A549 (cell line): ENCODE data around the gene IP6K3. TPM values are rescaled to one million over a fixed set of nuclear protein-coding genes. Genes with fewer than 3 reads are reported as not detected.

Source experiments
- ATAC-seq, 2 experiments: fragments of 200-7000 bp in 1 of 2; fragments of >200 bp in 1 of 2; cut with Nextera tagmentation in 1 of 2; cut with Tn5 transposase in 1 of 2; 3 replicates each; pipeline versions ENCODE4 v1.8.0 to v1.9.1; 2018 to 2020; ENCODE audit warnings: mild to moderate bottlenecking in 1 of 2, moderate library complexity in 1 of 2
- CTCF ChIA-PET: fragments of 300-600 bp; sonication (Branson Sonifier 250); formaldehyde crosslinking; extraction: SDS; loops from one replicate; lab custom pipeline; 2021; ENCODE audit warnings: antibody characterized with exemption, inconsistent platforms; lab: Yijun Ruan, JAX
- POLR2A ChIA-PET: fragments of 350-600 bp; formaldehyde crosslinking; extraction: SDS; loops from one replicate; lab custom pipeline; 2021; ENCODE audit warnings: antibody characterized with exemption, inconsistent platforms; lab: Yijun Ruan, JAX
- DNase-seq, 2 experiments: peaks; one replicate each; pipeline versions ENCODE4 v3.0.0 to v3.0.0-alpha.2; 2011 to 2016; ENCODE audit warnings: low read depth in 1 of 2, low spot score in 1 of 2
- FAIRE-seq: peaks from 2 replicates; lab custom pipeline; 2011; peaks lifted over from hg19 to GRCh38; lab: Jason Lieb, UNC
- H3K27ac ChIP-seq, 2 experiments: fragments of >200 bp; sonication (Bioruptor Twin); formaldehyde crosslinking; 3 replicates each; pipeline ENCODE4 v1.5.1; 2016 to 2017
- H3K4me1 ChIP-seq: fragments of >200 bp; sonication (Bioruptor Twin); formaldehyde crosslinking; 3 replicates; pipeline ENCODE4 v1.6.1; 2016
- H3K4me2 ChIP-seq: fragments of >200 bp; sonication (Bioruptor Twin); formaldehyde crosslinking; 3 replicates; pipeline ENCODE4 v1.6.1; 2016
- H3K4me3 ChIP-seq: fragments of >200 bp; sonication (Bioruptor Twin); formaldehyde crosslinking; 3 replicates; pipeline ENCODE4 v1.5.1; 2016
- H3K9me3 ChIP-seq: fragments of >200 bp; sonication (Bioruptor Twin); formaldehyde crosslinking; 3 replicates; pipeline ENCODE4 v1.6.1; 2016
- BHLHE40 ChIP-seq: IDR thresholded peaks from 2 replicates; pipeline ENCODE4 v1.6.1; 2012; ENCODE audit warnings: low read depth, low read length, inconsistent platforms
- CBX2 ChIP-seq: fragments of 200-600 bp; sonication (generic); IDR thresholded peaks from 2 replicates; pipeline ENCODE4 v1.6.1; 2016; ENCODE audit warnings: low read depth, mild to moderate bottlenecking, borderline replicate concordance
- CHD2 ChIP-seq: fragments of 150-350 bp; IDR thresholded peaks from 2 replicates; pipeline ENCODE4 v1.6.1; 2014; ENCODE audit warnings: low read length; ENCODE audit not compliant: partially characterized antibody
- EHF ChIP-seq: fragments of 250-450 bp; sonication (Bioruptor Pico); IDR thresholded peaks from 2 replicates; pipeline ENCODE4 v1.5.0; 2020; ENCODE audit warnings: mild to moderate bottlenecking
- ESRRA ChIP-seq: fragments of 150-350 bp; IDR thresholded peaks from 2 replicates; pipeline ENCODE4 v1.6.1; 2014; ENCODE audit warnings: mild to moderate bottlenecking, low read length, borderline replicate concordance
- FOSL2 ChIP-seq, 2 experiments: fragments of 450-650 bp in 1 of 2; fragments of >200 bp in 1 of 2; sonication (Bioruptor Twin) in 1 of 2; formaldehyde crosslinking; IDR thresholded peaks; 2 replicates each; pipeline versions ENCODE4 v1.5.0 to v1.6.1; 2016 to 2020; ENCODE audit warnings: mild to moderate bottlenecking in 1 of 2, moderate library complexity in 1 of 2
- GATA3 ChIP-seq: IDR thresholded peaks from 2 replicates; pipeline ENCODE4 v1.6.1; 2012; ENCODE audit warnings: borderline replicate concordance
- HDAC2 ChIP-seq: fragments of 200-600 bp; sonication (generic); IDR thresholded peaks from 2 replicates; pipeline ENCODE4 v1.6.1; 2016
- HEYL ChIP-seq: fragments of 250-450 bp; sonication (Bioruptor Pico); IDR thresholded peaks from 2 replicates; pipeline ENCODE4 v1.8.0; 2021; ENCODE audit warnings: mild to moderate bottlenecking, moderate library complexity
- HOXA7 ChIP-seq: fragments of 250-450 bp; sonication (Bioruptor Pico); IDR thresholded peaks from 2 replicates; pipeline ENCODE4 v1.5.0; 2020; ENCODE audit warnings: mild to moderate bottlenecking, moderate library complexity
- JUN ChIP-seq, 2 experiments: fragments of >200 bp; sonication (Bioruptor Twin); formaldehyde crosslinking; IDR thresholded peaks; 2 replicates in 1 of 2; 3 replicates in 1 of 2; pipeline ENCODE4 v1.6.1; 2016 to 2017
- JUNB ChIP-seq: fragments of >200 bp; sonication (Bioruptor Twin); formaldehyde crosslinking; IDR thresholded peaks from 2 replicates; pipeline ENCODE4 v1.6.1; 2016
- KDM5A ChIP-seq: fragments of 200-600 bp; sonication (generic); IDR thresholded peaks from 2 replicates; pipeline ENCODE4 v1.6.1; 2016; ENCODE audit warnings: antibody characterized with exemption, mild to moderate bottlenecking
- MYC ChIP-seq: IDR thresholded peaks from 2 replicates; pipeline ENCODE4 v1.6.1; 2012; ENCODE audit warnings: mild to moderate bottlenecking, inconsistent platforms, low read length, improper control_type of control experiment, borderline replicate concordance
- NFE2L2 ChIP-seq: fragments of 150-350 bp; conservative IDR thresholded peaks from 2 replicates; pipeline ENCODE4 v1.6.1; 2014; ENCODE audit warnings: low read length
- NR3C1 ChIP-seq: fragments of >200 bp; sonication (Bioruptor Twin); formaldehyde crosslinking; IDR thresholded peaks from 3 replicates; pipeline ENCODE4 v1.6.1; 2017
- PHF8 ChIP-seq: fragments of 200-600 bp; sonication (generic); IDR thresholded peaks from 2 replicates; pipeline ENCODE4 v1.6.1; 2016; ENCODE audit warnings: low read depth, mild to moderate bottlenecking, antibody characterized with exemption, moderate library complexity, borderline replicate concordance
- POLR2A ChIP-seq: IDR thresholded peaks from 2 replicates; pipeline ENCODE4 v1.6.1; 2012; ENCODE audit warnings: mild to moderate bottlenecking, low read length
- POLR2AphosphoS2 ChIP-seq: conservative IDR thresholded peaks from 2 replicates; pipeline ENCODE4 v1.6.1; 2012; ENCODE audit warnings: low read length, improper control_type of control experiment, inconsistent platforms
- RCOR1 ChIP-seq: fragments of 150-350 bp; IDR thresholded peaks from 2 replicates; pipeline ENCODE4 v1.6.1; 2014; ENCODE audit warnings: antibody characterized with exemption, low read length, low read depth
- REST ChIP-seq: fragments of 200-600 bp; sonication (generic); IDR thresholded peaks from 2 replicates; pipeline ENCODE4 v1.6.1; 2016; ENCODE audit warnings: antibody characterized with exemption, mild to moderate bottlenecking, moderate library complexity
- RFX5 ChIP-seq: fragments of 450-650 bp; IDR thresholded peaks from 2 replicates; pipeline ENCODE4 v1.7.1; 2014; ENCODE audit warnings: antibody characterized with exemption, mild to moderate bottlenecking, moderate library complexity
- TFCP2L1 ChIP-seq: fragments of 250-450 bp; sonication (Bioruptor Pico); IDR thresholded peaks from 2 replicates; pipeline ENCODE4 v1.5.0; 2021; ENCODE audit warnings: mild to moderate bottlenecking
- ZC3H11A ChIP-seq: fragments of 450-650 bp; IDR thresholded peaks from 2 replicates; pipeline ENCODE4 v1.6.1; 2014; ENCODE audit warnings: antibody characterized with exemption, mild to moderate bottlenecking
- ZNF302 ChIP-seq: fragments of 250-450 bp; sonication (Bioruptor Pico); IDR thresholded peaks from 2 replicates; pipeline ENCODE4 v1.9.0; 2021; ENCODE audit warnings: inconsistent platforms, mild to moderate bottlenecking, moderate library complexity
- ZSCAN20 ChIP-seq: fragments of 250-450 bp; sonication (Bioruptor Pico); IDR thresholded peaks from 2 replicates; pipeline ENCODE4 v1.8.0; 2022; ENCODE audit warnings: mild to moderate bottlenecking, moderate library complexity
- WGBS: methylation state at CpG from one replicate; pipeline ENCODE4 v1.1.6; 2017; ENCODE audit errors: missing lambda C conversion rate; 5-methylcytosine and 5-hydroxymethylcytosine counted together
- polyA plus RNA-seq, 4 experiments: library from polyadenylated mRNA; depleted of rRNA in 3 of 4; stranded (reverse); fragments of >200 nt; fragmentation: RNase III in 1 of 4; extraction: RNeasy Plus Mini Kit Qiagen cat#74134 plus additional on column Dnase treatment in 1 of 4; gene quantifications; 2 replicates in 3 of 4; 3 replicates in 1 of 4; pipeline ENCODE4 v1.2.3, GENCODE V29; 2011 to 2017
- TF ChIP-seq, protein P1 (sequence below): IDR thresholded peaks from 2 replicates; pipeline ENCODE4 v1.6.1; 2012
- TF ChIP-seq, protein P2 (sequence below): fragments of 150-350 bp; IDR thresholded peaks from 2 replicates; pipeline ENCODE4 v1.6.1; 2014; ENCODE audit warnings: low read depth, mild to moderate bottlenecking, low read length
- TF ChIP-seq, protein P3 (sequence below): fragments of >200 bp; sonication (Bioruptor Twin); formaldehyde crosslinking; IDR thresholded peaks from 3 replicates; pipeline ENCODE4 v1.6.1; 2016
- TF ChIP-seq, protein P4 (sequence below): IDR thresholded peaks from 2 replicates; pipeline ENCODE4 v1.6.1; 2012

IP6K3 gene
- polyA plus RNA-seq, 2 of the 4 experiments (the other 2 are of a cell fraction) = 0.03 to 0.12 TPM

DNA sequence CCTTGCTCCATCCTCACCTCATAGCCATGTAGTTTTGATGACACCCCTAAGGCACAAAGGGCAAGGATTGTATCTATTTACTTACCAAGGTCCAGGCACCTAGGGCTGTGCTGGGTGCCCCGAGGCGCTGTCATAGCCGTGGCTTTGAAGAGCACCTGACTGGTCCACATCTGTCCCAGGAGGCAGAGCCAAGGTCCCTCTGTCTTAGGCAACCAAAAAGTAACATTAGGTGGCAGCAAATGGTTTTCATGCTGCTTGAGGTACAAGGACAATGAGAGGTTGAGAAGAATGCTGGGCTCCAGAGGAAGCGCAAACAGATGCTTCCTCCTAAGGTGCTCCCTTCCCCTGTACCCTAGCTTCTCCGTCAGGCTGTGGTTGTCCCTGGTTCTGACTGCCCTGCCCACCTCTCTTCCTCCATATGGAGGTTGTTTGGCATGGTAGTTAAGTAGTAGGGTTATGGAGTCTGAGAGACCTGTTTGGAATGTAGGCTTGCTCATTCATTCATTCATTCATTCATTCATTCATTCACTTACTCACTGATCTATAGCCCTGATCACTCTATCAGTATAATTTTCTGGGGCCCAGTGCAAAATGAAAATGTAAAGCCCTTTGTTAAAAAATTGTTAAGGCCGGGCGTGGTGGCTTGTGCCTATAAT, 32.2 kb downstream of the IP6K3 start:
- no peak for DNase-seq
- POLR2A ChIA-PET = no interaction called here
- ATAC-seq = no peak

GRCh38 chr6:33713786-33714185, 32.9 kb downstream of the IP6K3 start:
- FAIRE-seq (no peak), ATAC-seq (no peak), DNase-seq (no peak)
- no peak overlapping the region for H3K4me3 ChIP-seq
- H3K9me3 ChIP-seq = no peaks in the 10 kb centered on the region
- WGBS = 62% methylated on average over 2 of the region's 2 CpGs
- peaks cover 10% of the 10 kb centered on the region; the same call in 2 of the 3 replicates for H3K4me1 ChIP-seq
- TF ChIP-seq ZC3H11A (no peak), HOXA7 (no peak), ZSCAN20 (CRISPR knock-in tag) (no peak), REST (no peak), JUN (IDR thresholded peaks at IDR 0.05) (no peak), KDM5A (no peak), EHF (no peak), RCOR1 (no peak), MYC (no peak), ZNF302 (CRISPR knock-in tag) (no peak), FOSL2 (IDR thresholded peaks at IDR 0.05) (no peak), FOSL2 (CRISPR knock-in tag; IDR thresholded peaks at IDR 0.05) (no peak), GATA3 (no peak), HDAC2 (no peak), TFCP2L1 (CRISPR knock-in tag) (no peak), ESRRA (no peak), PHF8 (no peak), HEYL (CRISPR knock-in tag) (no peak)
- TF ChIP-seq, protein P1, sequence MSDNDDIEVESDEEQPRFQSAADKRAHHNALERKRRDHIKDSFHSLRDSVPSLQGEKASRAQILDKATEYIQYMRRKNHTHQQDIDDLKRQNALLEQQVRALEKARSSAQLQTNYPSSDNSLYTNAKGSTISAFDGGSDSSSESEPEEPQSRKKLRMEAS = no peak
- TF ChIP-seq, protein P2, sequence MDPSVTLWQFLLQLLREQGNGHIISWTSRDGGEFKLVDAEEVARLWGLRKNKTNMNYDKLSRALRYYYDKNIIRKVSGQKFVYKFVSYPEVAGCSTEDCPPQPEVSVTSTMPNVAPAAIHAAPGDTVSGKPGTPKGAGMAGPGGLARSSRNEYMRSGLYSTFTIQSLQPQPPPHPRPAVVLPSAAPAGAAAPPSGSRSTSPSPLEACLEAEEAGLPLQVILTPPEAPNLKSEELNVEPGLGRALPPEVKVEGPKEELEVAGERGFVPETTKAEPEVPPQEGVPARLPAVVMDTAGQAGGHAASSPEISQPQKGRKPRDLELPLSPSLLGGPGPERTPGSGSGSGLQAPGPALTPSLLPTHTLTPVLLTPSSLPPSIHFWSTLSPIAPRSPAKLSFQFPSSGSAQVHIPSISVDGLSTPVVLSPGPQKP = no peak
- CTCF ChIA-PET = interaction anchor here (0.8 to 3.8 kb wide), 5 partner anchors 30 to 124 kb away, joined by 3 to 23 read pairs (median 4); no protein-coding TSS in a partner anchor
- POLR2A ChIA-PET = no interaction called here
- no peak overlapping the region for H3K27ac ChIP-seq
- no peak overlapping the region for H3K4me2 ChIP-seq

More for the DNA sequence above, 32.2 kb downstream of the IP6K3 start:
- TF ChIP-seq POLR2AphosphoS2 = no peak
- TF ChIP-seq MYC = no peak
- no peak for TF ChIP-seq BHLHE40
- TF ChIP-seq FOSL2 (IDR thresholded peaks at IDR 0.05) = no peak
- TF ChIP-seq FOSL2 (CRISPR knock-in tag; IDR thresholded peaks at IDR 0.05) = no peak
- TF ChIP-seq, protein P3, sequence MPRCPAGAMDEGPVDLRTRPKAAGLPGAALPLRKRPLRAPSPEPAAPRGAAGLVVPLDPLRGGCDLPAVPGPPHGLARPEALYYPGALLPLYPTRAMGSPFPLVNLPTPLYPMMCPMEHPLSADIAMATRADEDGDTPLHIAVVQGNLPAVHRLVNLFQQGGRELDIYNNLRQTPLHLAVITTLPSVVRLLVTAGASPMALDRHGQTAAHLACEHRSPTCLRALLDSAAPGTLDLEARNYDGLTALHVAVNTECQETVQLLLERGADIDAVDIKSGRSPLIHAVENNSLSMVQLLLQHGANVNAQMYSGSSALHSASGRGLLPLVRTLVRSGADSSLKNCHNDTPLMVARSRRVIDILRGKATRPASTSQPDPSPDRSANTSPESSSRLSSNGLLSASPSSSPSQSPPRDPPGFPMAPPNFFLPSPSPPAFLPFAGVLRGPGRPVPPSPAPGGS = no peak
- no peak for TF ChIP-seq TFCP2L1 (CRISPR knock-in tag)
- TF ChIP-seq KDM5A = no peak
- TF ChIP-seq, protein P1 = no peak
- no peak for TF ChIP-seq NFE2L2
- TF ChIP-seq, protein P4, sequence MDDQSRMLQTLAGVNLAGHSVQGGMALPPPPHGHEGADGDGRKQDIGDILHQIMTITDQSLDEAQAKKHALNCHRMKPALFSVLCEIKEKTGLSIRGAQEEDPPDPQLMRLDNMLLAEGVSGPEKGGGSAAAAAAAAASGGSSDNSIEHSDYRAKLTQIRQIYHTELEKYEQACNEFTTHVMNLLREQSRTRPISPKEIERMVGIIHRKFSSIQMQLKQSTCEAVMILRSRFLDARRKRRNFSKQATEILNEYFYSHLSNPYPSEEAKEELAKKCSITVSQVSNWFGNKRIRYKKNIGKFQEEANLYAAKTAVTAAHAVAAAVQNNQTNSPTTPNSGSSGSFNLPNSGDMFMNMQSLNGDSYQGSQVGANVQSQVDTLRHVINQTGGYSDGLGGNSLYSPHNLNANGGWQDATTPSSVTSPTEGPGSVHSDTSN = no peak
- no peak for TF ChIP-seq EHF
- TF ChIP-seq JUN (IDR thresholded peaks at IDR 0.05) = no peak
- no peak for TF ChIP-seq NR3C1
- no peak for TF ChIP-seq JUNB
- TF ChIP-seq RFX5 = no peak
- no peak for TF ChIP-seq POLR2A
- no peak for TF ChIP-seq CBX2
- TF ChIP-seq GATA3 = no peak
- no peak for TF ChIP-seq CHD2
- no peak overlapping the region for H3K27ac ChIP-seq
- no peak for FAIRE-seq
- H3K4me2 ChIP-seq = no peak overlapping the region
- H3K4me1 ChIP-seq = peaks cover 10% of the 10 kb centered on the region; the same call in 2 of the 3 replicates
- CTCF ChIA-PET = interaction anchor here (1.3 to 3.8 kb wide), 7 partner anchors 11 to 449 kb away, joined by 3 to 23 read pairs (median 4); no protein-coding TSS in a partner anchor
- 52% methylated on average over 7 of the region's 7 CpGs for whole genome bisulfite sequencing
- no peak overlapping the region for H3K4me3 ChIP-seq
- H3K9me3 ChIP-seq = no peaks in the 10 kb centered on the region
